NT2/D1 (cell line): ENCODE measurements around the gene SRP14.
"Not testable (repeated sequence)": the region's sequence is repeated elsewhere in the genome, so short reads cannot be mapped to it uniquely, and the experiment has no call there.

Experiments used
- DNase-seq: peaks from one replicate; pipeline ENCODE4 v3.0.0-alpha.2; 2011; ENCODE audit warnings: low read depth, low spot score
- H3K27me3 ChIP-seq: 2 replicates; pipeline ENCODE4 v1.6.0; 2011; ENCODE audit warnings: mild to moderate bottlenecking; ENCODE audit not compliant: insufficient read length, insufficient read depth
- H3K36me3 ChIP-seq: 2 replicates; pipeline ENCODE4 v1.6.1; 2011; ENCODE audit warnings: mild to moderate bottlenecking, low read length, mixed read lengths; ENCODE audit not compliant: insufficient read depth, insufficient read length
- H3K4me1 ChIP-seq: 2 replicates; pipeline ENCODE4 v1.5.1; 2011; ENCODE audit not compliant: insufficient read depth, insufficient read length
- H3K4me3 ChIP-seq: 2 replicates; pipeline ENCODE4 v1.5.1; 2011; ENCODE audit warnings: low read depth; ENCODE audit not compliant: insufficient read length
- H3K9ac ChIP-seq: 2 replicates; pipeline ENCODE4 v1.6.0; 2011; ENCODE audit warnings: low read depth; ENCODE audit not compliant: insufficient read length
- H3K9me3 ChIP-seq: 2 replicates; pipeline ENCODE4 v1.5.1; 2011; ENCODE audit warnings: mild to moderate bottlenecking, low read length; ENCODE audit not compliant: insufficient read depth
- SUZ12 ChIP-seq: IDR thresholded peaks from 2 replicates; pipeline ENCODE4 v1.6.1; 2011; ENCODE audit not compliant: insufficient read length, insufficient read depth; ENCODE audit errors: extremely low read depth
- YY1 ChIP-seq: IDR thresholded peaks from 2 replicates; pipeline ENCODE4 v1.6.1; 2011; ENCODE audit not compliant: insufficient read length, insufficient read depth
- ZNF274 ChIP-seq: IDR thresholded peaks from 2 replicates; pipeline ENCODE4 v1.6.1; 2011; ENCODE audit warnings: mild to moderate bottlenecking, low read depth, low read length

Gene SRP14

DNA sequence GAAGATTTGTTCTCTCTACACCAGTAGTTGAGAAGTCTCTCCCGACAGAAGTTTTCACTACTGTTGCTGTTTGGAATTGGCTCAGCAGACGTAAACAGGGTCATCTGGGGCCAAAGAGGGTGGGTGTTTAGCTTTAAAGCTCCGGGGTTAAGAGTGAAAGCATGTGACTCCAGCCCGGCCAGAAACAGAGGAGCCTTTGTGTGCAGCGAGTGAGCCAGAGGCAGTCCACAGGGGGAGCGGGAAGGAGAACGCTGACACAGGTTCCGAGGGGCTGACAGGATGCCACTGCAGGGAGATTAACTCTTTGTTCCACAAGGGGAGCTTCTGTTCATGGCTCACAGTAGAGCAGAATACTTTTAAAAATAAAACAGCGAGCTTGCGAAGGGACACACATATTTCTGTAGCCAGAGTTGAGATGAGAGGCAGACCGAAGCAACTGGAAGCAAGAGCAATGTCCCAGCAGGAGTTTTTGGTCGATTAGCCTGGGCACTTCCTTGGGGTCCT lies 42.8 kb upstream of the SRP14 start:
- peaks cover 28% of the 10 kb centered on the region for H3K27me3 ChIP-seq
- peak overlapping the region; percentile 45 for H3K9ac ChIP-seq
- no peak overlapping the region for H3K4me3 ChIP-seq
- no peaks in the 10 kb centered on the region for H3K36me3 ChIP-seq
- H3K4me1 ChIP-seq: peaks cover 16% of the 10 kb centered on the region
- no peak for TF ChIP-seq ZNF274
- TF ChIP-seq SUZ12: no peak
- TF ChIP-seq YY1: no peak
- no peaks in the 10 kb centered on the region for H3K9me3 ChIP-seq
- DNase-seq: peak; percentile 71

DNA sequence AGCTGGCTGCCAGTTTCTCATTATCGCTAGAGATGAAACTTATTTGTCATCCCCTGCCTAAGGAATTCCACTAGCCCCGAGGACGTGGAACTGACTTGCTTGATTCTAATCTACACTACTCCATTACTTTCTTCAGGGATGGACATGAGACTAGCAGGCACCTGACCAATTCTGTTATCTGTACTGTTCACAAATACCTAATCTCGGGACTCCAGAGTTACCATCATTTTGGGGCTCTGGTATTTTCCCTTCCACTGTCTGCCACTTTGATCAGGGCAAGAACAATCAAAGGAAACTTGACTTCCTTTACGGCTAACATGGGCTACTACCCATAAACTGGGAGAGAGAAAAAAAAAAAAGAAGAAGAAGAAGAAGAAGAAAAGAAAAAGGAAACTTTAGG lies 41.9 kb upstream of the SRP14 start:
- H3K4me3 ChIP-seq: no peak overlapping the region

DNA sequence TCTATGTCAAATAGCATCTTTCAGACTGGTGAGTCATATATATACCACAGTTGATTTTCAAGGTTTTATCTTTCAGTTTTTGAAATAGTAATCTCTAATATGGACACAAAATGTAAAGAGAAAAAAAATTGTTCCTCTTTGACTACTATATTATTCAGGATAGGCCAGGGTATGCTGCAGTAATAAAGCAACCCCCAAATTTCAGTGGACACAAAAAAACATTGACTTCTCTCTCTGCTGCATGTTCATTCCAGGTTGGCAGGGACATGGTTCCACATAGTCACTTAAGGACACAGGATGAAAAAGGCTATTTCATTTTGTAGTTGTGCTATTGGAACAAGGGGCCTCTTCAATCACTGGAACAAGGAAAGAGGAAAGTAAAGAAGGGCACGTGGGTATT lies 41.1 kb upstream of the SRP14 start:
- Histone ChIP-seq H3K36me3 (no peaks in the 10 kb centered on the region), H3K27me3 (peaks cover 28% of the 10 kb centered on the region), H3K4me3 (no peak overlapping the region), H3K9me3 (no peaks in the 10 kb centered on the region), H3K9ac (no peak overlapping the region), H3K4me1 (peaks cover 15% of the 10 kb centered on the region)
- no peak for DNase-seq
- no peak for TF ChIP-seq ZNF274
- TF ChIP-seq SUZ12: no peak
- TF ChIP-seq YY1: no peak

More for the DNA sequence above, 41.9 kb upstream of the SRP14 start:
- no peaks in the 10 kb centered on the region for H3K36me3 ChIP-seq
- peaks cover 16% of the 10 kb centered on the region for H3K4me1 ChIP-seq
- TF ChIP-seq YY1: no peak
- TF ChIP-seq ZNF274: no peak
- no peak for TF ChIP-seq SUZ12
- DNase-seq: no peak
- H3K27me3 ChIP-seq: peaks cover 28% of the 10 kb centered on the region
- H3K9me3 ChIP-seq: no peaks in the 10 kb centered on the region
- no peak overlapping the region for H3K9ac ChIP-seq

DNA sequence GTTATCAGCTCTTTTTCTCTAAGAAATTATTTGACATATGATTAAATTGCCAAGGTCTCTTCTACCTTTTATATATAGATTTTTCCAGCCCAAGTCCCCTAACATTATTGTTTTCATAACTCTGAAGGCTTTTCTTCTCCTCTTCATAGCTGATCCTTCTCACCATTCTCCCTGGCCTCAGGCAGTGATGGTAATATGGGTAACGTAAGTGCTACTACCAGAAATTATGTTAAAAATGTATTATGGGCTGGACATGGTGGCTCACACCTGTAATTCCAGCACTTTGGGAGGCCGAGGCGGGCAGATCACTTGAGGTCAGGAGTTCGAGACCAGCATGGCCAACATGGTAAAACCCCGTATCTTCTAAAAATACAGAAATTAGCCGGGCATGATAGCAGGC lies 40.5 kb upstream of the SRP14 start:
- Histone ChIP-seq H3K9ac (no peak overlapping the region), H3K9me3 (no peaks in the 10 kb centered on the region), H3K36me3 (no peaks in the 10 kb centered on the region), H3K4me3 (no peak overlapping the region), H3K4me1 (peaks cover 10% of the 10 kb centered on the region), H3K27me3 (peaks cover 28% of the 10 kb centered on the region)
- TF ChIP-seq ZNF274: no peak
- DNase-seq: no peak

DNA sequence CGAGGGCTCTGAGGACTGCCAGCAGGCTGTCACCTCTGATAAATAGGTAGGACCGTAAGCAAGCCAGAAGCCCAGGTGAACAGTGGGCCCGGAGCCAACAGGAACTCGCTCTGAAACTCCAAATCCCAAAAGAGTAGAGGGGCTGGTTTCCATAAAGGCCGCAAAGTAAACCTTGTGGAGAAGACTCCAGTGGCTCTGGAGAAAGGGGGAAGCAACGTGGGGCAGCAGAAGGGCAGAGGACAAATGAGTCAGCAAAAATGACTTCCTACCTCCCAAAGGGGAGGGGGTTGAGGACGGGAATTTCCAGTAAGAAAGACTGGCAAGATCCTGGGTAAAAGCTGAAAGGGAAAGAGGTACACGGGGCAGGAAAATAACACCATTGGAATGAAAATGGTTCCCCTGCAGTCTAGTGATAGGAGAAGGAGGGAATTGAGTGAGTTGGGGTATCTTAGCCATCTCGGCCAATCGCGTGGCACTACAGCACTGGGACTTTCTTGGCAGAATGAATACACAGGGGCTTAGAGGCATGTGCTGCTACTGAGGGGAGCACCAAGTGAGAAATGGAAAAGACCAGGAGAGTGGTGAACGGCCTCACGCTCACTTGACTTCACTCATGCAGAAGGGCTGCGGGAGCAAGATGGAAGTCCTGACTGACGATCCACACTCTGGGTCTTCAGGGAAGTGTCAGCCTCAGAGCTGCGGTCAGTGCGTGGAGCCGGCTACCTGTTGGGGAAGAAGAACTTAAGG lies 36.5 kb upstream of the SRP14 start:
- no peak overlapping the region for H3K9ac ChIP-seq
- no peak for DNase-seq

DNA sequence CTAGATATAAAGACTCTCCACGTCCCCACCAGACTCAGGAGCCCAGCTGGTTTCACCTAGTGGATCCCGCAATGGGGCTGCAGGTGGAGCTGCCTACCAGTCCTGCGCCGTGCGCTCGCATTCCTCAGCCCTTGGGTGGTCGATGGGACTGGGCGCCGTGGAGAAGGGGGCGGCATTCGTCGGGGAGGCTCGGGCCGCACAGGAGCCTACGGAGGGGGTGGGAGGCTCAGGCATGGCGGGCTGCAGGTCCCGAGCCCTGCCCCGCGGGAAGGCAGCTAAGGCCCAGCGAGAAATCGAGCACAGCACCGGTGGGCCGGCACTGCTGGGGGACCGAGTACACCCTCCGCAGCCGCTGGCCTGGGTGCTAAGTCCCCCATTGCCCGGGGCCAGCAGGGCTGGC lies 35.7 kb upstream of the SRP14 start:
- H3K9ac ChIP-seq, DNase-seq, H3K9me3 ChIP-seq, H3K27me3 ChIP-seq, H3K4me3 ChIP-seq, H3K4me1 ChIP-seq, H3K36me3 ChIP-seq: not testable (repeated sequence)

More for the DNA sequence above, 36.5 kb upstream of the SRP14 start:
- no peaks in the 10 kb centered on the region; the same call in 1 of the 2 replicates for H3K9me3 ChIP-seq
- TF ChIP-seq ZNF274 (no peak), YY1 (no peak), SUZ12 (no peak)
- H3K4me1 ChIP-seq: no peaks in the 10 kb centered on the region
- H3K4me3 ChIP-seq: no peak overlapping the region
- H3K36me3 ChIP-seq: no peaks in the 10 kb centered on the region
- H3K27me3 ChIP-seq: peaks cover 3% of the 10 kb centered on the region

DNA sequence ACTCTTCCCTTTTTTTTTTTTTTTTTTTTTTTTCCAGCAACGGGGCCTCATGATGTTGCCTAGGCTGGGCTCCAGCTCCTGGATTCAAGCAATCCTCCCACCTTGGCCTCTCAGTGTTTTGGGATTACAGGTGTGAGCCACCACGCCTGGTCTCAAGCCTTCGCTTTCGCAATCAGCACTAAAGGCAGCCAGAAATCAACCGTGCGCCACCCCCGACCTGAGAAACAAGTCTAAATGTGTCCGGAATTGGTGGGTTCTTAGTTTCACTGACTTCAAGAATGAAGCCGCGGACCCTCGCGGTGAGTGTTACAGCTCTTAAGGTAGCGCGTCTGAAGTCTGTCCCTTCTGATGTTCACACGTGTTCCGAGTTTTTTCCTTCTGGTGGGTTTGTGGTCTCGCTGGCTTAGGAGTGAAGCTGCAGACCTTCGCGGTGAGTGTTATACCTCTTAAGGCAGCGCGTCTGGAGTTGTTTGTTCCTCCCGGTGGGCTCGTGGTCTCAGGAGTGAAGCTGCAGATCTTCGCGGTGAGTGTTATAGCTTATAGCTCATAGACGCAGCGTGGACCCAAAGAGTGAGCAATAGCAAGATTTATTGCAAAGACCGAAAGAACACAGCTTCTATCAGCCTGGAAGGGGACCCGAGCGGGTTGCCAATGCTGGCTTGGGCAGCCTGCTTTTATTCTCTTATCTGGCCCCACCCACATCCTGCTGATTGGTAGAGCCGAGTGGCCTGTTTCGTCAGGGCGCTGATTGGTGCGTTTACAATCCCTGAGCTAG lies 34.9 kb upstream of the SRP14 start:
- not testable (repeated sequence) for H3K4me1 ChIP-seq, H3K9me3 ChIP-seq, H3K36me3 ChIP-seq, DNase-seq, H3K4me3 ChIP-seq, H3K27me3 ChIP-seq, H3K9ac ChIP-seq
